ENCODE measurements around the gene SPATA31E1. TPM values are rescaled to one million over a fixed set of nuclear protein-coding genes. Genes with fewer than 3 reads are reported as not detected.

Gene SPATA31E1
- total RNA-seq, 1 experiment from 2014 or later: not detected

Other genes starting within 250 kb of the SPATA31E1 start
- 1,575 and 1,779 TPM in 2 replicates for gene CTSL, start 156.8 kb upstream of the SPATA31E1 start, total RNA-seq (2014; rRNA removed; shearing (Covaris generic))
- not detected in 2 replicates for gene SPATA31C1, start 35.1 kb downstream of the SPATA31E1 start, total RNA-seq (2014; rRNA removed; shearing (Covaris generic))
- gene CDK20, start 91.7 kb downstream of the SPATA31E1 start, total RNA-seq (2014; rRNA removed; shearing (Covaris generic)): 3.4 and 4.1 TPM in 2 replicates

All from SK-MEL-5 (cell line).